GM12801 (cell line): ENCODE data around the gene DXO.

Experiments used
- CTCF ChIP-seq: IDR thresholded peaks from one replicate; pipeline ENCODE4 v1.5.1; 2011; ENCODE audit warnings: control low read depth; ENCODE audit not compliant: insufficient read length; ENCODE audit errors: extremely low read depth

The DXO gene

GRCh38 chr6:31935823-31936222 is 36.1 kb downstream of the DXO start:
- no peak for TF ChIP-seq CTCF

- no peak for TF ChIP-seq CTCF
Measured at GRCh38 chr6:31935021-31935420, 36.9 kb downstream of the DXO start.

- no peak for TF ChIP-seq CTCF
Measured at GRCh38 chr6:31933537-31933936, 38.4 kb downstream of the DXO start.

GRCh38 chr6:31930962-31931361 is 41.0 kb downstream of the DXO start:
- TF ChIP-seq CTCF, result no peak

- no peak for TF ChIP-seq CTCF
Measured at GRCh38 chr6:31928672-31928939, 43.3 kb downstream of the DXO start.

- no peak for TF ChIP-seq CTCF
Measured at GRCh38 chr6:31927863-31928671, 43.9 kb downstream of the DXO start.

- no peak for TF ChIP-seq CTCF
Measured at GRCh38 chr6:31927242-31927862, 44.6 kb downstream of the DXO start, which contains the start of gene C2. TSS of gene C2 (plus strand) at chr6:31927717. CDS start at chr6:31927753, 36 bp downstream.
